ENCODE measurements around the gene APC2. TPM values are rescaled to one million over a fixed set of nuclear protein-coding genes. Genes with fewer than 3 reads are reported as not detected.

The APC2 gene
- total and polyA plus RNA-seq, 7 donors, result 0.01 to 0.06 (median 0.04) TPM; not detected in 1

DNA sequence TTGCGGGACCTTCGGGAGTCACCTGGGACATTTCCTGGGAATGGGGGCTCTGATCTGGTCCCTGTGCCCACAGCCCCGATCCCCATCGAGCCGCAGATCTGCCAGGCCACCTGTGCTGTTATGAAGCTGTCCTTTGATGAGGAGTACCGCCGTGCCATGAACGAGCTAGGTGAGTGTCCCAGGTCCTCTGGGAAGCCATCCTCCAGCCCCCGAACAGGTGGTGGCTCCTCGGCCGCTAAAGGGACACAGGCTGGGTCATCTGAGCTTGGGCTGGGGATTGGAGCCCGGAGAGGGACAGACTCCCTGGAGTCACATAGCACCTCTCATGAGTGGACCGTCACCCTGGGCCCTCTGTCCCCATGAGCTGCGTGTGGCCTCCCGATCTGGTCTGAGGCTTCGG is 8.0 kb downstream of the APC2 start:
- H3K36me3 ChIP-seq (ENCODE audit: insufficient read depth in 1 of 2, low read depth in 1 of 2), result no peaks in the 10 kb centered on the region
- TF ChIP-seq, protein P1, sequence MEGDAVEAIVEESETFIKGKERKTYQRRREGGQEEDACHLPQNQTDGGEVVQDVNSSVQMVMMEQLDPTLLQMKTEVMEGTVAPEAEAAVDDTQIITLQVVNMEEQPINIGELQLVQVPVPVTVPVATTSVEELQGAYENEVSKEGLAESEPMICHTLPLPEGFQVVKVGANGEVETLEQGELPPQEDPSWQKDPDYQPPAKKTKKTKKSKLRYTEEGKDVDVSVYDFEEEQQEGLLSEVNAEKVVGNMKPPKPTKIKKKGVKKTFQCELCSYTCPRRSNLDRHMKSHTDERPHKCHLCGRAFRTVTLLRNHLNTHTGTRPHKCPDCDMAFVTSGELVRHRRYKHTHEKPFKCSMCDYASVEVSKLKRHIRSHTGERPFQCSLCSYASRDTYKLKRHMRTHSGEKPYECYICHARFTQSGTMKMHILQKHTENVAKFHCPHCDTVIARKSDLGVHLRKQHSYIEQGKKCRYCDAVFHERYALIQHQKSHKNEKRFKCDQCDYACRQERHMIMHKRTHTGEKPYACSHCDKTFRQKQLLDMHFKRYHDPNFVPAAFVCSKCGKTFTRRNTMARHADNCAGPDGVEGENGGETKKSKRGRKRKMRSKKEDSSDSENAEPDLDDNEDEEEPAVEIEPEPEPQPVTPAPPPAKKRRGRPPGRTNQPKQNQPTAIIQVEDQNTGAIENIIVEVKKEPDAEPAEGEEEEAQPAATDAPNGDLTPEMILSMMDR (IDR thresholded peaks at IDR 0.05), result no peak
- WGBS, 3 donors, result 67 to 78% (median 72%) methylated on average over 16 of the region's 16 CpGs
- intact Hi-C loops (cut with DNase I), result no loop called here
- no peaks in the 10 kb centered on the region for H3K4me1 ChIP-seq
- no peaks in the 10 kb centered on the region for H3K9me3 ChIP-seq
- H3K4me3 ChIP-seq, result no peak overlapping the region
- ATAC-seq, result no peak
- DNase-seq, result peak in 1 of 2 donors; percentile 48
- peaks cover 0 to 56% (median 33%) of the 10 kb centered on the region in 3 donors for H3K27me3 ChIP-seq (ENCODE audit: insufficient read depth in 3 of 3, low read length in 2 of 3)
- H3K27ac ChIP-seq, result no peak overlapping the region

DNA sequence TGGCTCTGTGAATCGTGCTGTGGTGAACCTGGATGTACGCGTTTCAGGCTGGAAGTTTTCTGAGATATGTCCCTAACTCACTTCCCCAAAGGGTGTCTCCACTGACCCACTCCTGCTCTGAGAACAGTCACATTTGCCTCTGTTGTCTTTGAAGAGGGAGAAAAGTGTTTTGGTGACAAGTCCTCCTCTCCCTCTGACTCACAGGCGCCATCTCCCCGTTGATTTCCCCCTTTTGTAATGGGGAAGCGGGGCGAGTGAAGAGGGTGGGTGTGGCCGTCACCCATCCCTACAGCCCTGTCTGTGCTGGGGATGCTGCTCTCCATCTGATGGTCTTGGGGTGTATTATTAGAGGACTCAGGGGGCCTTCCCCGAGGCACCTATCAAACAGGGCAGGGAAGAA is 9.6 kb downstream of the APC2 start:
- Histone ChIP-seq H3K4me3 (no peak overlapping the region), H3K4me1 (no peaks in the 10 kb centered on the region), H3K36me3 (ENCODE audit: insufficient read depth in 1 of 2, low read depth in 1 of 2) (no peaks in the 10 kb centered on the region), H3K9me3 (no peaks in the 10 kb centered on the region), H3K27me3 (ENCODE audit: insufficient read depth in 3 of 3, low read length in 2 of 3) (peaks cover 0 to 48% (median 23%) of the 10 kb centered on the region in 3 donors), H3K27ac (no peak overlapping the region)
- TF ChIP-seq, protein P1 (IDR thresholded peaks at IDR 0.05), result no peak
- peak in 1 of 2 donors; percentile 31 for DNase-seq
- intact Hi-C loops (cut with DNase I), result no loop called here
- WGBS, 3 donors, result 64 to 76% (median 69%) methylated on average over 9 of the region's 9 CpGs
- ATAC-seq, result no peak

DNA sequence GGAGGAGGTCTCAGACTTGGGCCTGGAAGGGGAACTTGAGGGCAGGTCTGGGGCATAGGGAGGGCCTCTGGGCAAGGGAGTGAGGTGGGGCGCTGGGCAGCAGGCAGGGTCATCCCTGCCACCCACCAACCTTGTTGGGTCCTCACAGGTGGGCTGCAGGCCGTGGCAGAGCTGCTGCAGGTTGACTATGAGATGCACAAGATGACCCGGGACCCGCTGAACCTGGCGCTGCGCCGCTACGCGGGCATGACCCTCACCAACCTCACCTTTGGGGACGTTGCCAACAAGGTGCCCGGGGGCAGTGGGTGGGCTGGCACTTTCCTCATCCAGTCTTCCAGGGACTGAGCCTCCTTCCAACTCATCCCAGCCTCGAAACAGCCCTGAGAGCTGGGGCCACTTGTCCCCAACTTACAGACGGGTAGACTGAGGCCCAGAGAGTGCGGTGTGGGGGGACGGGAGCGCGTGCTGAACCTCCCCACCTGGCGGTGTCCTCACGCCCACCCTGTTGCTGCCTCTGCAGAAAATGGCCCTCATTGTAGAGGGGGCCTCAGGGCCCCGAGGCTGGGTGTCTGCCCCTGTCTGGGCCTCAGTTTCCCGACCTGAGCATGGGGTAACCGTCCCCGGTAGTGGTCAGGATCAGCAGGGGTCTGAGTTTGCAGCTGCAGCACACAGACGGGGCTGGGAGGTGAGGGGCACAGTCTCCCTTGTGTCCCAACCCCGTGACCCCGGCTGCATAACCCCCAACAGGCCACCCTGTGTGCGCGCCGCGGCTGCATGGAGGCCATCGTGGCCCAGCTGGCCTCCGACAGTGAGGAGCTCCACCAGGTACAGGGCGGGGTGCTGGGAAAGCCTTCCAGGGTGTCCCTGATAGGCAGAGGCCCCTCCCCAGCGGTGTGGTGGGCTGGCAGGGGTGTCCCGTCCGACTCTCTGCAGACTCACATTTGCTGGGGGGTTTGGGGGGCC is 10.4 kb downstream of the APC2 start:
- H3K4me1 ChIP-seq, result no peaks in the 10 kb centered on the region
- DNase-seq, result peak in 1 of 2 donors; percentile 39
- intact Hi-C loops (cut with DNase I), result no loop called here
- no peak overlapping the region for H3K27ac ChIP-seq
- WGBS, 3 donors, result 89 to 95% (median 91%) methylated on average over 35 to 36 of the region's 36 CpGs
- H3K9me3 ChIP-seq, result no peaks in the 10 kb centered on the region
- peaks cover 0 to 48% (median 21%) of the 10 kb centered on the region in 3 donors for H3K27me3 ChIP-seq (ENCODE audit: insufficient read depth in 3 of 3, low read length in 2 of 3)
- H3K4me3 ChIP-seq, result no peak overlapping the region
- ATAC-seq, result no peak
- TF ChIP-seq, protein P1 (IDR thresholded peaks at IDR 0.05), result no peak
- no peaks in the 10 kb centered on the region for H3K36me3 ChIP-seq (ENCODE audit: insufficient read depth in 1 of 2, low read depth in 1 of 2)

DNA sequence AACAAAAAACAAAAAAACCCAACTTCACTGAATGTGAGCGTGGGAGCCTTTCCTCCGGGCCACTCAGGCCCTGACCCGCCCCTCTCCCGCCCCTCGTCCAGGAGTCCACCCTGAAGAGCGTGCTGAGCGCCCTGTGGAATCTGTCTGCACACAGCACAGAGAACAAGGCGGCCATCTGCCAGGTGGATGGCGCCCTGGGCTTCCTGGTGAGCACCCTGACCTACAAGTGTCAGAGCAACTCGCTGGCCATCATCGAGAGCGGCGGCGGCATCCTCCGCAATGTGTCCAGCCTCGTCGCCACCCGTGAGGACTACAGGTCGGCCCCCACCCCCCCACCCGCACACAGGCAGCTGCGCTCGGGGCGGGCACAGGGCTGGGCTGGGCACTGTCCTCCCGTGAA is 11.9 kb downstream of the APC2 start:
- WGBS, 3 donors, result 90 to 92% (median 91%) methylated on average over 22 to 24 of the region's 24 CpGs
- H3K27me3 ChIP-seq (ENCODE audit: insufficient read depth in 3 of 3, low read length in 2 of 3), result peaks cover 0 to 49% (median 22%) of the 10 kb centered on the region in 3 donors
- H3K4me3 ChIP-seq, result no peak overlapping the region
- H3K4me1 ChIP-seq, result no peaks in the 10 kb centered on the region
- H3K36me3 ChIP-seq (ENCODE audit: insufficient read depth in 1 of 2, low read depth in 1 of 2), result no peaks in the 10 kb centered on the region
- DNase-seq (peak in 1 of 2 donors; percentile 44), ATAC-seq (no peak)
- no peak overlapping the region for H3K27ac ChIP-seq
- H3K9me3 ChIP-seq, result no peaks in the 10 kb centered on the region
- intact Hi-C loops (cut with DNase I), result no loop called here
- TF ChIP-seq, protein P1 (IDR thresholded peaks at IDR 0.05), result no peak
